Large intestine (tissue), 3 donors: ENCODE data around the gene MYO7B. TPM values are rescaled to one million over a fixed set of nuclear protein-coding genes. Genes with fewer than 3 reads are reported as not detected.

Experiments
- DNase-seq, 2 donors: peaks; one replicate each; pipeline versions ENCODE4 v3.0.0 to v3.0.0-alpha.2; 2013
- H3K27ac ChIP-seq: one replicate; pipeline ENCODE4 v1.5.1; 2013; ENCODE audit warnings: low read length
- H3K27me3 ChIP-seq: 2 replicates; pipeline ENCODE4 v1.6.1; 2013; ENCODE audit warnings: low read length; ENCODE audit not compliant: control insufficient read depth, insufficient read depth
- H3K36me3 ChIP-seq: 2 replicates; pipeline ENCODE4 v1.6.1; 2013; ENCODE audit warnings: low read length; ENCODE audit not compliant: control insufficient read depth, insufficient read depth
- H3K4me1 ChIP-seq: one replicate; pipeline ENCODE4 v1.6.1; 2013; ENCODE audit warnings: low read length; ENCODE audit not compliant: control insufficient read depth, insufficient read depth
- H3K4me3 ChIP-seq: one replicate; pipeline ENCODE4 v1.5.1; 2013; ENCODE audit warnings: low read length
- H3K9me3 ChIP-seq: one replicate; pipeline ENCODE4 v1.6.1; 2013; ENCODE audit warnings: mild to moderate bottlenecking, low read depth, low read length, moderate library complexity; ENCODE audit not compliant: control insufficient read depth
- WGBS: methylation state at CpG from one replicate; pipeline ENCODE4 v1.1.5; 2013; ENCODE audit warnings: low lambda C conversion rate; ENCODE audit not compliant: insufficient coverage; 5-methylcytosine and 5-hydroxymethylcytosine counted together
- polyA plus RNA-seq: library from polyadenylated mRNA; unstranded; fragments of 120-200 nt; gene quantifications from one replicate; pipeline ENCODE4 v1.2.1, GENCODE V29; 2013

The MYO7B gene
- polyA plus RNA-seq, 1 donor = 254 TPM

- no peaks in the 10 kb centered on the region for H3K27me3 ChIP-seq
- H3K4me1 ChIP-seq = no peaks in the 10 kb centered on the region
- no peaks in the 10 kb centered on the region for H3K9me3 ChIP-seq
- no peak overlapping the region for H3K27ac ChIP-seq
- no peak for DNase-seq
- peaks cover 89% of the 10 kb centered on the region for H3K36me3 ChIP-seq
- H3K4me3 ChIP-seq = no peak overlapping the region
- WGBS = no CpG with 5 or more reads among the region's 12 CpGs
Measured at GRCh38 chr2:127626175-127626574, 90.7 kb downstream of the MYO7B start.

- H3K36me3 ChIP-seq = peaks cover 90% of the 10 kb centered on the region
- no CpG with 5 or more reads among the region's 28 CpGs for WGBS
- DNase-seq = no peak
Measured at GRCh38 chr2:127626917-127627739, 91.6 kb downstream of the MYO7B start.

GRCh38 chr2:127627740-127628571 lies 92.5 kb downstream of the MYO7B start:
- Histone ChIP-seq H3K27ac (no peak overlapping the region), H3K27me3 (no peaks in the 10 kb centered on the region), H3K4me3 (no peak overlapping the region), H3K9me3 (no peaks in the 10 kb centered on the region), H3K4me1 (no peaks in the 10 kb centered on the region), H3K36me3 (peaks cover 90% of the 10 kb centered on the region)
- DNase-seq = no peak
- WGBS = no CpG with 5 or more reads among the region's 18 CpGs

More at GRCh38 chr2:127626917-127627739, 91.6 kb downstream of the MYO7B start:
- H3K4me1 ChIP-seq = no peaks in the 10 kb centered on the region
- H3K27me3 ChIP-seq = no peaks in the 10 kb centered on the region
- no peaks in the 10 kb centered on the region for H3K9me3 ChIP-seq
- no peak overlapping the region for H3K27ac ChIP-seq
- H3K4me3 ChIP-seq = no peak overlapping the region

GRCh38 chr2:127628767-127629614 lies 93.5 kb downstream of the MYO7B start:
- no peak for DNase-seq
- Histone ChIP-seq H3K4me1 (no peaks in the 10 kb centered on the region), H3K9me3 (no peaks in the 10 kb centered on the region), H3K27me3 (no peaks in the 10 kb centered on the region), H3K27ac (no peak overlapping the region), H3K4me3 (no peak overlapping the region), H3K36me3 (peaks cover 89% of the 10 kb centered on the region)
- no CpG with 5 or more reads among the region's 17 CpGs for WGBS

GRCh38 chr2:127629637-127630036 lies 94.2 kb downstream of the MYO7B start:
- no CpG with 5 or more reads among the region's 9 CpGs for WGBS
- no peak for DNase-seq
- no peak overlapping the region for H3K27ac ChIP-seq
- H3K36me3 ChIP-seq = peaks cover 88% of the 10 kb centered on the region
- H3K27me3 ChIP-seq = no peaks in the 10 kb centered on the region
- no peak overlapping the region for H3K4me3 ChIP-seq
- no peaks in the 10 kb centered on the region for H3K4me1 ChIP-seq
- H3K9me3 ChIP-seq = peaks cover 2% of the 10 kb centered on the region

- whole genome bisulfite sequencing = no CpG with 5 or more reads among the region's 10 CpGs
- no peak overlapping the region for H3K27ac ChIP-seq
- peaks cover 88% of the 10 kb centered on the region for H3K36me3 ChIP-seq
- H3K27me3 ChIP-seq = no peaks in the 10 kb centered on the region
- DNase-seq = no peak
- no peak overlapping the region for H3K4me3 ChIP-seq
- peaks cover 2% of the 10 kb centered on the region for H3K9me3 ChIP-seq
- peaks cover 3% of the 10 kb centered on the region for H3K4me1 ChIP-seq
Measured at GRCh38 chr2:127630096-127630863, 94.8 kb downstream of the MYO7B start.

- H3K4me3 ChIP-seq = no peak overlapping the region
- no peaks in the 10 kb centered on the region for H3K27me3 ChIP-seq
- peaks cover 2% of the 10 kb centered on the region for H3K9me3 ChIP-seq
- DNase-seq = no peak
- H3K27ac ChIP-seq = no peak overlapping the region
- H3K36me3 ChIP-seq = peaks cover 89% of the 10 kb centered on the region
- no CpG with 5 or more reads among the region's 25 CpGs for WGBS
- H3K4me1 ChIP-seq = peaks cover 10% of the 10 kb centered on the region
Measured at GRCh38 chr2:127630864-127631540, 95.5 kb downstream of the MYO7B start.

GRCh38 chr2:127631541-127631996 lies 96.1 kb downstream of the MYO7B start:
- no peaks in the 10 kb centered on the region for H3K27me3 ChIP-seq
- H3K9me3 ChIP-seq = peaks cover 2% of the 10 kb centered on the region
- H3K36me3 ChIP-seq = peaks cover 91% of the 10 kb centered on the region
- no peak overlapping the region for H3K27ac ChIP-seq
- WGBS = no CpG with 5 or more reads among the region's 16 CpGs
- H3K4me1 ChIP-seq = peaks cover 16% of the 10 kb centered on the region
- no peak overlapping the region for H3K4me3 ChIP-seq
- DNase-seq = no peak

- no CpG with 5 or more reads among the region's 17 CpGs for WGBS
- H3K27me3 ChIP-seq = no peaks in the 10 kb centered on the region
- H3K4me3 ChIP-seq = no peak overlapping the region
- DNase-seq = no peak
- H3K27ac ChIP-seq = no peak overlapping the region
- peaks cover 21% of the 10 kb centered on the region for H3K4me1 ChIP-seq
- peaks cover 2% of the 10 kb centered on the region for H3K9me3 ChIP-seq
- peaks cover 91% of the 10 kb centered on the region for H3K36me3 ChIP-seq
Measured at GRCh38 chr2:127631997-127632581, 96.6 kb downstream of the MYO7B start.
